Nucleus accumbens (tissue), 56 donors: ENCODE results near the gene NBAS.
"Not testable (repeated sequence)": the region's sequence is repeated elsewhere in the genome, so short reads cannot be mapped to it uniquely, and the experiment has no call there.

Experiments used
- DNase-seq, 56 donors: peaks; one replicate each; lab custom pipeline; 2025; lab: John Stamatoyannopoulos, UW

NBAS gene

GRCh38 chr2:15486770-15487169 lies 74.4 kb downstream of the NBAS start:
- DNase-seq = no peak

DNA sequence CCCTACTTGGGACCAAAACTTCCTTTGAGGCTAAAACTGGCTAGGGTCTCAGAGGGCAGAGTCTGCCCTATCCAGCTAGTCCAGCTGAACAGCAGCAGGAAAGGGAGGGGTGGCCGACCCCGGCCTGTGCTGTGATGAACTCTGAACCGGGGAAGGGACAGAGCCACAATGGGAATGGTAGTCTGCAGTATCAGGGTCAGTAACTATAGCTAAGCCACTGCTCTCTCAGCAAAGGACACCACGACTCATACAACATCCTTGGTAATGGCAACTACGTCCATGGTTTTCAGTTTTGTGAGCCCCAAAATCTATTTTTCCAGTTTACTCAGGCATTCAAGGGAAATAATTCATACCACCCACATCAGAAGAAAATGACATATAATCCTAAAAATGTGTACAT lies 75.2 kb downstream of the NBAS start:
- DNase-seq = no peak

GRCh38 chr2:15481000-15481399 lies 80.1 kb downstream of the NBAS start:
- no peak for DNase-seq

DNA sequence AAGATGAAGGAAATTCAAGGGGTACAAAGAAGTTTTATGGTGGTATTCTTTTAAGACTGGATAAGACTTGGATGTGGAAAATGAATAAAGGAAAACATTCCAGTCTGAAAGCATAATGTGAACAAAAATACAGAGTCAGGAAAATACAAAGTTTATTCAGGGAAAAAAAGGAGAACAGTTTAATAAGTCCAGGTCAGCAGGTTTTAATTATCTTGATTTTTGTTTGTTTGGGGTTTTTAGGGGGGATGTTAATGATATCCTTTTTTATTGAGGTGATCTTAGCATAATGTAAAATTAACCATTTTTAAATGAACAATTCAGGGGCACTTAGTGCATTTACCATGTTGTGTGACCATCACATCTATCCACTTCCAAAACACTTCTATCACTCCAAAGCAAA lies 80.6 kb downstream of the NBAS start:
- DNase-seq = no peak

GRCh38 chr2:15472876-15473275 lies 88.3 kb downstream of the NBAS start:
- DNase-seq = no peak

- DNase-seq = no peak
These were observed 89.0 kb downstream of the NBAS start for GRCh38 chr2:15472133-15472532.

DNA sequence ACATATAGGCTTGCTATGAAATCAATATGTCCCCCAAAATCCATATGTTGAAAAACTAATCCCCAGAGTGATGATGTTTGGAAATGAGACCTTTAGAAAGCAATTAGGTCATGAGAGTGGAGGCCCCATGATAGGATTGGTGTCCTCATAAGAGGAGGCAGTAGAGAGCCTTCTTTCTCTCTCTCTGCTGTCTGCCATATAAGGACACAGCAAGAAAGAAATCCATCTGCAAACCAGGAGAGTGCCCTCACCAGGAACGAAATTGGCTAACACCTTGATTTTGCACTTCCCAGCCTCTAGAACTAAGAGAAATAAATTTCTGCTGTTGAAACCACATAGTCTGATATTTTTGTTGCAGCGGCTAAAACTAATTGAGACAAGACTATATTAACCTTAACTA lies 89.5 kb downstream of the NBAS start:
- no peak for DNase-seq

GRCh38 chr2:15460112-15460620 lies 101.0 kb downstream of the NBAS start:
- no peak for DNase-seq

DNA sequence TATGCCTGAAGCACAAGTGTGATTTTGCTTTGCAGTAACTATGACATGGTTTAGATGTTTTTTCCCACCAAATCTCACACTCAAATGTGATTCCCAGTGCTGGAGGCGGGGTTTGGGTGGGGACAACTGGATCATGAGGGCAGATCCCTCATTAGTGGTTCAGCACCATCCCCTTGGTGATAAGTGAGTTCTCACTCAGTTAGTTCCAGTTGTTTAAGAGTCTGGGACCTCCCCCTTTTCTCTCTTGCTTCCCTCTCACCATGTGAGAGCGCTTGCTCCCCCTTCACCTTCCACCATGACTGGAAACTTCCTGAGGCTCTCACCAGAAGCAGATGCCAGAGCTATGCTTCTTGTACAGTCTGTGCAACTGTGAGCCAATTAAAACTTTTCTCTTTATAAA lies 102.9 kb downstream of the NBAS start:
- no peak for DNase-seq

DNA sequence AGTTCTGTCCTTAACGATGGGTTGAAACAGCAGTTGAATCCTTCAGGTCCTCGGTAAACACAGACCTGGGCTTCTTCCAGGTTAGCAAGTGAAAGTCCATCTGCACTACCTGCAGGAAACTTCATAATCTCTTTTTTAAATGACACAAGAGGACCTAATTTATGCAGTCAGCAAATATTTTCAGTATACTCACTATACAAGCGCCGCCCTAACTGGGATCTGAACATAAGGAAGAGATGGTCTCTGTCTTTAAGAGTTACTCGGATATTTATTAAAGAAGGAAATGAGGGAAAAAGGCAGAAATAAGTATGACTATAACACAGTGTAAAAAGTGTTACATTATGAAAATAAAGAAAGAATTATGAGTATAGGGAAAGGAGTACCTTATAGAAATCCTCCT lies 103.3 kb downstream of the NBAS start:
- no peak for DNase-seq

DNA sequence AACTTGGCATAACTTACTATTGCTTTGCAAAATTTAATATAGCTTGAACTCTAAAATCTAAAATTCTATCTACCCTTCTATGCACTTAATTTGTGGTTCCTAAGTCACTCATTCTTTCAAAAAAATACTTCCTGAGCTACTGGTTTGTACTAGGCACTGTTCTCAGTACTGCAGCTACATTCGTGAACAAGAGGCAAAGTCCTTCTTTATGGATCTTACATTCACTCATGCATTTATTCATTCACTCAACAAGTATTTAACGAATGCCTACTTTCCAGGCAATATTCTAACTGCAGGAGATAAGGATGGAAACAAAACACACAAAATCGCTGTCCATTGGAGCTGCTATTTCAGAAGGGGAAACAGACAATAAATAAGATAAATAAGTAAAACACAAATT lies 104.8 kb downstream of the NBAS start:
- no peak for DNase-seq

- no peak for DNase-seq
These were observed 110.3 kb downstream of the NBAS start for GRCh38 chr2:15450808-15451207.

- no peak for DNase-seq
These were observed 111.4 kb downstream of the NBAS start for GRCh38 chr2:15449556-15450236.

DNA sequence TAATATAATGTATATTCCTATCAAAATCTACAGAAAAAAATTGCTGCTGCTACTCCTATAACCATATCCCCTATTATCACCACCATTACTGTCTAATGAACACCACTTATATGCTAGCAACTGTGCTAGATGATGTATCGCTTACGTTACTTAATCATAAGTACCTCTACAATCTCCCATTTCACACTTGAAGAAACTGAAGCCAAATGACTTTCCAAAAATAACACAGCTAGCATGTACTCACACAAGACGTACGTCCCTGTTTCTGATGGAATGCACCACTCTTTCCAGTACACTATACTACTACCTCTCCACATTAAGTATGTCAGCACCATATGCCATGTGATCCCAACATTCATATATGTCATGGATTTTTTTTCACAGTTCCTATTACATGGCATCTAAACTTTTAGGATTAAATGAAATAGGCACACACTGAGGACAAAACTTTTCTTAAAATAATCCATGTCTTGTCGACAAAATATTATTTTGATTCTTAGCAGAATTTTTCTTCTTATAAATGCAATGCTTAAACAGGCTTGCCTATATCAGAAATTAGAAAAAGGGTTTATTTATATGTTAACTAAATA lies 112.8 kb downstream of the NBAS start:
- no peak for DNase-seq

DNA sequence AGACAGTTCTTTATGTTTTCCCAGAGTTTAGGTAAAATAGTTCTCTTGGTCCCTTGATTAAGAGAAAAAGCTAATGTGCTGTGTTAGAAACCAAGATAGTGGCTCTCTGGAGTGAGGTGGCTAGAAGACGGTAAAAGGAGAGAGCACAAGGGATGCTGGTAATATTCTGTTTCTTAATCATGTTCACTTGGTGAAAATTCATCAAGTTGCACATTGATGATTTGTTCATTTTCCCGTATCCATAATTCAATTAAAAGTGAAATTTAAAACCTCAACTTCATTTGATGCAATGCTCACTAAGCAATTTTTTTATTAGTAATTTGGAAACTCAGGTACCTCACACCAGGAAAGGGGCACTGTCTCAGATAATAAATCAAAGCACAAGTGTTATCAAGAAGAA lies 113.8 kb downstream of the NBAS start:
- no peak for DNase-seq

DNA sequence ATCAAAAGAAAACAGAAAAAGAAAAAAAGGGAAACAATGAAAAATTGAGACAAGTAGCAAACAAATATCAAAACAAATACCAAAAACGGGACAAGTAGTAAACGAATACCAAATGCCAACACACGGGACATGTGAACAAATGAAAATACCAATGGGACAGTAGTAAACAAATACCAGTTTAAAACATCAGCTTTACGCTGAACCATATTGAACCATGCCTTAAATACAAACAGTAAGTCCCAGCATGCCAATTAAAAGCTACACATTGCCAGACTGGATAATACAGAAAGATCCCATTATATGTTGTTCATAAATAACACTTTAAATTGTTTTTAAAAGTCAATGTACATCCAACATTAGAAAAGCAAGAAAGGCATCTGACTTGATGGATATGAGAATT lies 114.2 kb downstream of the NBAS start:
- DNase-seq = no peak

GRCh38 chr2:15445891-15446562 lies 115.1 kb downstream of the NBAS start:
- DNase-seq = no peak

- not testable (repeated sequence) for DNase-seq
These were observed 121.2 kb downstream of the NBAS start for GRCh38 chr2:15439768-15440524.

DNA sequence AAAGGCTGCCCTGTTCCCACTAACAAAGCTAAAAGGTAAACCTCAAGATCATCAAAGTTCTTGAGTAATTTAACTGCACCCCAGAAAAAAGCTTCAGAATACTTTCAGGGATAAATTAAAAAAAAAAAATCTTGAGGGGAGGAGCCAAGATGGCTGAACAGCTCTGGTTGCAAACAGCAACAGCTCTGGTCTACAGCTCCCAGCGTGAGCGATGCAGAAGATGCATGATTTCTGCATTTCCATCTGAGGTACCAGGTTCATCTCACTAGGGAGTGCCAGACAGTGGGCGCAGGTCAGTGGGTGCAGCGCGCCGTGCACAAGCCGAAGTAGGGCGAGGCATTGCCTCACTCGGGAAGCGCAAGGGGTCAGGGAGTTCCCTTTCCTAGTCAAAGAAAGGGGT lies 121.8 kb downstream of the NBAS start:
- not testable (repeated sequence) for DNase-seq

DNA sequence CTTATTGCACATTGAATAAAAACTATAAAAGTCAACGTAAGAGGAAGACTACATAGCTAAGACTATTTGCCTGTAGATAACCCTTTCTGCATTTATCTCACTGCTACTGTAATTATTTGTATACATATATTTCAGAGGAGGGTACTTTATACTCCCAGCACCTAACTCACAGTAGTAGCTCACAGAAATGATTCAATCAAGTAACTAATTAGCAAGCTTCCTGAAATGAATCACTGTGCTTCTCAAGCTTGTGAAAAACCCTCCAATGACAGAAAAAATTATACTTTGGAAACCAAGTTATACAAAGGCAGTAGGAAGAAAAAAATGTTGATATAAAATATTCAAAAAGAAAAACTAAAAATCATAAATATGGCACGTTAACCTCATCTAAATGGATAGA lies 124.9 kb downstream of the NBAS start:
- no peak for DNase-seq

GRCh38 chr2:15435474-15435873 lies 125.7 kb downstream of the NBAS start:
- DNase-seq = no peak
